Smooth muscle cell of bladder (primary cell): ENCODE results near the gene P2RY12. TPM values are rescaled to one million over a fixed set of nuclear protein-coding genes. Genes with fewer than 3 reads are reported as not detected.

Source experiments
- total RNA-seq: library from RNA; depleted of rRNA; stranded (reverse); fragments of >200 nt; gene quantifications from 2 replicates; pipeline ENCODE4 v1.2.3, GENCODE V29; 2014

P2RY12 gene
- 0.28 and 0.46 TPM in 2 replicates for total RNA-seq

DNA sequence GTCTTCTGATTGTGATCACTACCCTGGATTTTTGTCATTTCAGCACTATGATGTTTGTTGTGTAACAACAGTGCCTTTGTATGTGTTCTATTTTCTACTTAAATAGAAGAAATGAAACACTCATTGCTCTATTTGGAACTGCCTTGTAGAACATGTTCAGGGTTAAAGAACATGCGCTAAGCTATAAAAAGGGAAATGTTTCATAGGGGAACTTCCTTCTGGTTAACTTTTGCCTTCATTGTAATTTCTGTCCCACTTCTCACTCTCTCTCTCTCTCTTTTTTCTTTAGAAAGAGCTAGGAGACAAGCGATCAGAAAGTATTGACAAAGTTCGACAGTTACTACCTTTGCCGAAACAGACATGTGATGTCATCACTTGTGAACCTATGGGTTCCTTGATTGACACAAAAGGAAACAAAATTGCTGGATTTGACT is at the start of gene P2RY12:
TSS of gene P2RY12 (minus strand) at position 13 of the 434 bp plus-strand sequence. CDS start 45,908 bp downstream, outside the sequence.

DNA sequence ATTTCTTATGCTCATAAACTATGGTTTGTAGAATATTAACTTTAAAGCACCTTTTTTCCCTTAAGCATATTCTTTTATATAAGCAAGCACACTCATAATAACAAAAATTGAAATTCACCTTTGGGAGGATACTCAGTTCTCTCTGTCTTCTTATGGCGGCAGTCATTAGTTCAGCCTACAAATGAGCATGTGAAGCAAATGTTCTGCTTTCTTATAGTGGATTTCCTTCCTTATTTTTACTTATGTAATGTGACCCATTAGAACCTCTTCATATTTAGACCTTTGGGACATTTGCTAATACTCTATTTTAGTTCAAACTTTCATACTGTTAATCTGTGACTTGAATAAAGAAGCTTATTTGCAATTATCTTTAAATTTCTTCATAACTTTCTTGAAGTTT is 55.2 kb downstream of the P2RY12 start, which contains the start of gene P2RY13:
TSS of gene P2RY13 (minus strand) at position 187 of the 400 bp plus-strand sequence. CDS start at position 166, 21 bp downstream.

GRCh38 chr3:151316267-151316991 is 68.1 kb downstream of the P2RY12 start, which contains the start of gene GPR87:
Gene GPR87, minus strand, starts transcription at chr3:151316820. Its CDS starts 16,720 bp downstream, at chr3:151300100.

Other genes starting within 250 kb of the P2RY12 start
- gene GPR171, start 181.5 kb downstream of the P2RY12 start, total RNA-seq = not detected in 2 replicates
- 0.43 TPM in 1 of 2 replicates, not detected in the other for gene P2RY14, start 106.2 kb downstream of the P2RY12 start, total RNA-seq
- gene GPR87, start 67.9 kb downstream of the P2RY12 start, total RNA-seq = under 0.01 TPM in 1 of 2 replicates, not detected in the other
- gene P2RY13, start 55.2 kb downstream of the P2RY12 start, total RNA-seq = not detected in 2 replicates
- gene IGSF10, start 76.3 kb upstream of the P2RY12 start, total RNA-seq = 0.71 and 6.1 TPM in 2 replicates